ENCODE results near the gene MYOCOS. TPM values are rescaled to one million over a fixed set of nuclear protein-coding genes. Genes with fewer than 3 reads are reported as not detected.
A peak's percentile ranks its signal among the peaks of the same experiment; 100 is the strongest.

Gene MYOCOS
- total and polyA plus RNA-seq, 9 of the 15 experiments (the other 6 are each of a cell fraction or from before 2014, with no cell fraction given), result 0.07 TPM; not detected in 7

DNA sequence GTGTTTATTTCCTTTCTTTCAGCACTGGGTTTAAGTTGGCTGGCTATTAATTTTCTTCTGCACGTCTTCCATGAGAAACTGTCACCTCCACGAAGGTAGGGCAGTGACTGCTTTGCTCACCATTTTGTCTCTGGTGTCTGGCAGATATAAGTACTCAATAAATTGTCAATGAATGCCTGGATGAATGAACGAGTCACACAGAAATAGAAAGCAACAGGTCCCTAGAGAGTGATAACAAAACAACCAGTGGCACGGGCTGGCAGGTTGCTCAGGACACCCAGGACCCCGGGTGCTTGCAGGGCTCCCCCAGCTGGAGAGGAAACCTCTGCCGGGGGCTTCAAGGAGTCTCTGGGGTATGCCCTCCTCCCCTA, 33.7 kb downstream of the MYOCOS start:
- FAIRE-seq (no peak), ATAC-seq (no peak), DNase-seq (ENCODE audit: extremely low read depth in 1 of 4, low spot score in 3 of 4) (no peak)
- 16% methylated on average over 6 of the region's 6 CpGs for WGBS (ENCODE audit: insufficient coverage, low coverage, missing lambda C conversion rate)
- TF ChIP-seq CTBP1 (IDR thresholded peaks at IDR 0.05; ENCODE audit: borderline replicate concordance), result 0 out of 2 replicates have a peak, but pooled peaks have one; percentile 3
- TF ChIP-seq RAD51 (IDR thresholded peaks at IDR 0.05; ENCODE audit: borderline replicate concordance, low read depth), result no peak
- TF ChIP-seq, protein P1, sequence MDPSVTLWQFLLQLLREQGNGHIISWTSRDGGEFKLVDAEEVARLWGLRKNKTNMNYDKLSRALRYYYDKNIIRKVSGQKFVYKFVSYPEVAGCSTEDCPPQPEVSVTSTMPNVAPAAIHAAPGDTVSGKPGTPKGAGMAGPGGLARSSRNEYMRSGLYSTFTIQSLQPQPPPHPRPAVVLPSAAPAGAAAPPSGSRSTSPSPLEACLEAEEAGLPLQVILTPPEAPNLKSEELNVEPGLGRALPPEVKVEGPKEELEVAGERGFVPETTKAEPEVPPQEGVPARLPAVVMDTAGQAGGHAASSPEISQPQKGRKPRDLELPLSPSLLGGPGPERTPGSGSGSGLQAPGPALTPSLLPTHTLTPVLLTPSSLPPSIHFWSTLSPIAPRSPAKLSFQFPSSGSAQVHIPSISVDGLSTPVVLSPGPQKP (CRISPR knock-in tag; IDR thresholded peaks at IDR 0.05), result no peak
- no peak for TF ChIP-seq FIP1L1 (IDR thresholded peaks at IDR 0.05; ENCODE audit: low read depth, low read length, poor library complexity, severe bottlenecking)
- no peaks in the 10 kb centered on the region for H3K36me3 ChIP-seq (ENCODE audit: control insufficient read depth, insufficient read depth, low read length)
- H3K27ac ChIP-seq (ENCODE audit: extremely low read depth, low read depth, low read length), result no peak overlapping the region
- no peak overlapping the region for H3K4me2 ChIP-seq (ENCODE audit: insufficient read depth, low read length)
- H3K79me2 ChIP-seq (ENCODE audit: control insufficient read depth, insufficient read depth, low read length), result no peaks in the 10 kb centered on the region
- intact Hi-C loops (cut with micrococcal nuclease) (loop anchor here (1.0 to 10.0 kb wide), 3 partner anchors 61 to 739 kb away; no protein-coding TSS in a partner anchor), in situ Hi-C loops (cut with MboI) (no loop called here)
- ChIA-PET CTCF (ENCODE audit: low intra/inter-chr PET ratio) (interaction anchor here (0.6 to 0.8 kb wide), 2 partner anchors 86 to 352 kb away, joined by 3 read pairs; partner anchors contain the start of gene VAMP4), POLR2A (interaction anchor here (1.9 kb wide), 1 partner anchor 13 kb away, joined by 11 read pairs; no protein-coding TSS in a partner anchor)
- no peaks in the 10 kb centered on the region for H3K9me1 ChIP-seq (ENCODE audit: control insufficient read depth, insufficient read depth, low read length)
- H3K4me1 ChIP-seq (replicated peaks in 1 of 2; ENCODE audit: control insufficient read depth in 2 of 2, insufficient read depth in 2 of 2, low read length in 2 of 2), result peaks cover 0 to 9% of the 10 kb centered on the region in 2 experiments; a peak in 2 of 5 replicates
- H3K9me3 ChIP-seq (replicated peaks; ENCODE audit: control insufficient read depth, insufficient read depth, low read depth, low read length), result no peaks in the 10 kb centered on the region
- no peak overlapping the region for H2AFZ ChIP-seq (ENCODE audit: low read depth, low read length)
- H3K4me3 ChIP-seq, result no peak overlapping the region
- no TSS peak for BruUV-seq (replicated peaks)
- peaks cover 28% of the 10 kb centered on the region in 2 experiments for H3K27me3 ChIP-seq (ENCODE audit: control insufficient read depth in 2 of 2, insufficient read depth in 2 of 2, low read length in 2 of 2)
- no peaks in the 10 kb centered on the region for H4K20me1 ChIP-seq (replicated peaks; ENCODE audit: control insufficient read depth, insufficient read depth, low read length)
- H3K9ac ChIP-seq (ENCODE audit: insufficient read depth in 1 of 2, low read depth in 2 of 2, low read length in 2 of 2), result no peak overlapping the region
